Measurements from ENCODE around the gene PPARG.
A peak's percentile ranks its signal among the peaks of the same experiment; 100 is the strongest.
"Not testable (repeated sequence)": the region's sequence is repeated elsewhere in the genome, so short reads cannot be mapped to it uniquely, and the experiment has no call there.

The PPARG gene

DNA sequence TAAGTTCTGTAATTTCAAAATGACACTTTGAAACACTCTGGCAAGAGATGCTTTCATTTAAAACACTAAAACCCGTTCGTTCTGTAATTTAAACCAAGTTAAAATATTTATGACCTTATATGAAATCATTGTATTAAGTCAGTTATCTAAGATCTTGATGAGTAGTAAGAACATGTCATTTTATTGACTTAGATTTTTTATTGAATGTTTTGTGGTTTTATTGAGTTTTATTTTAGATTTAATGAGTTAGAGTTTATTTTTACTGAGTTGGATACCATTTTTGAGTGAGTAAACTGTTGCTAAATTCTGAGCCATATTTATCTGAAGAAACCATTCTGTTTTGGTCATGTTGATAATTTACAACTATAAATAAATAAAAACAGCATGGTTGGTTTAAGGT, 94.3 kb downstream of the PPARG start:
- no peak for DNase-seq

DNA sequence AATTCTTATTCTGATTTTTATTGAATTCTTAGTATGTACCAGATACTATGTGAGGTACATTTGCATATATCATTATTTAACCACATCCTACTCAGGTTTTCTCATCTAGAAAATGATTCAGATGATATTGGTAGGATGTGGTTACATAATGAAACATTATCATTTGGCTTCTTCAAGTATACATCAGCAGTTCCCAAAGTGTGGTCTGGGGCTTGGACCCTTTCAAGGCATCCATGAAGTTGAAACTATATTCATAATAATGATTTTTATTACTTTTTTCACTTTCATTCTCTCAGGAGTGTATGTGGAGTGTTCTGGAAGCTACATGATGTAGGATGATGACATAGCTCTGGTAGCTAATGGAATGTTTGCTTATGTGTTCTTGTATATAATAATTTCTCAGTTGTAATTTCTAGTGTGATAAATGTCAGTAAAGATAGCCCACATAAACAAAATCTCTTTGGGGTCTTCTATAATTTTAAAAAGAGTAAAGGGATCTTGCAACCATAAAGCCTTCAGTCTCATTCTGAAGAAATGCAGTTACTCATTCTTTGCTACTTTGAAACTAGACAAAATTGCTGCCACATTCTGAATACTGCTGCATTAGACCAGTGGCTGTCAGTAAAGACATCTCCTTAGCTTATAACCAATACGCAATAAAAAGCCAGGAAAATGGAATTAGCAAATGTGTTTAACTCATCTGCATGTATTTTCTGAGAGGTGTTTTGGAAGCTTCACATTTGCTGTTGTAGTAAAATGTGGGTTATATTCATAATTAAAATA, 95.8 kb downstream of the PPARG start:
- DNase-seq, result no peak

DNA sequence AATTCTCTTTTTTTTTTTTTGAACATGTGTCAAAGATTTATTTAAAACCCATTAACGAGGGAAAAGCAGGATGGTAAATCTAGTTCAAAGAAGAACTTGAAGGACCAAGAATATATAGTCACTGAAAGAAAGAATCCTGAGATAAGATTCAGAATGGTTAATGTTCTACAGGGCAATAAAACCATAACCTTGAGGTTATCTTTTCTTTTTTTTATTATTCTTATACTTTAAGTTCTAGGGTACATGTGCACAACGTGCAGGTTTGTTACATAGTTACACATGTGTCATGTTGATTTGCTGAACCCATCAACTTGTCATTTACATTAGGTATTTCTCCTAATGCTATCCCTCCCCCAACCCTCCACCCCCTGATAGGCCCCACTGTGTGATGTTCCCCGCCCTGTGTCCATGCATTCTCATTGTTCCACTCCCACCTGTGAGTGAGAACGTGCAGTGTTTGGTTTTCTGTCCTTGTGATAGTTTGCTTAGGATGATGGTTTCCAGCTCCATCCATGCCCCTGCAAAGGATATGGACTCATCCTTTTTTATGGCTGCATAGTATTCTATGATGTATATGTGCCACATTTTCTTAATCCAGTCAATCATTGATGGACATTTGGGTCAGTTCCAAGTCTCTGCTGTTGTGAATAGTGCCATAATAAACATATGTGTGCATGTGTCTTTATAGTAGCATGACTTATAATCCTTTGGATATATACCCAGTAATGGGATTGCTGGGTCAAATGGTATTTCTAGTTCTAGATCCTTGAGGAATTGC, 97.8 kb downstream of the PPARG start:
- DNase-seq, result not testable (repeated sequence)

DNA sequence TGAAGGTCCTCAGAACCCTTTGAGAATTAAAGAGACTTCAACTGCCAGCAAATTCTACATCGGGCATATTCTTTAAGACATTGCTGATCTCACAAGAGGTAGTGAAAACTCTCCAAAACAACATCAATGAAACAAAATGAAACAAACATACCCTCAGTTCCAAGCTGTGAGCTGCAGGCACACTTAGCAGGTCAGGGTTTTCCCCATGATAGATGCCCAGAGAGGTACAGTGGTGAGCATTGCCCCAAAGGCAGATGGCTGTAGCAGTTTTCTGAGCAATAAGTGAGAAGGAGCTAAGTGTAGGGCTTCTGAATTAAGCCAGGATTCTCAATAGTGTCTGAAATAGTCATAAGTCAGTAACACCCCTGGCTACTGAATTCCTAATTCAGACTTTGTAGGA, 99.3 kb downstream of the PPARG start:
- no peak for DNase-seq

DNA sequence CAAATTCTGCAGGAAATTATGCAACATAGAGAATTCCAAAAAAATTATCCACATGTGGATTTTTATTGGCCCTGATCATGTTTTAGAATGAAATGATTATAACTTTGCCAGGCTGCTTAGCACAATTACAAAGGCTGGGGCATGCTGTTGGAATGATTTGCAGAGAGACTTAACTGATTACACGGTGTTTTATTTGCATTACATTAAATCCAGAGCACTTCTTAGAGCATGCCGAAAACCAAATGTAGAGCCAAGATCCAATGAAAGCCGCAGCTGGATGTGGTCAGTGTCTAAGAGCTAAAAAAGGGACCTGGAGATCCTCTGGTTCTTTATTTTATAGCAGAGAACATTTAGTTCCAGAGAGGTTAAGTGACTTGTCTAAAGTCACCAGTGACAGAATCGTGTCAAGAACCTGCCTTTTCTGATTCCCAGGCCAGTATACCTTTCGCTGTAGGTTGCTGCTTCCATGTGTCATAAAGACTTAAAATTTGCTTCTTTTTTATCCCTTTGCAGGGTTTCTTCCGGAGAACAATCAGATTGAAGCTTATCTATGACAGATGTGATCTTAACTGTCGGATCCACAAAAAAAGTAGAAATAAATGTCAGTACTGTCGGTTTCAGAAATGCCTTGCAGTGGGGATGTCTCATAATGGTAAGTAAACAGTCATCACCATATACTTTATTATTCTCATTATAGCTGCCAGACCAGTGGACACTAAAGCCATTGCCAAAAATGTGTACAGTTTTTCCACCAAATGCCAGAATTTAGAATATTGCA, 103.4 kb downstream of the PPARG start:
- no peak for DNase-seq

DNA sequence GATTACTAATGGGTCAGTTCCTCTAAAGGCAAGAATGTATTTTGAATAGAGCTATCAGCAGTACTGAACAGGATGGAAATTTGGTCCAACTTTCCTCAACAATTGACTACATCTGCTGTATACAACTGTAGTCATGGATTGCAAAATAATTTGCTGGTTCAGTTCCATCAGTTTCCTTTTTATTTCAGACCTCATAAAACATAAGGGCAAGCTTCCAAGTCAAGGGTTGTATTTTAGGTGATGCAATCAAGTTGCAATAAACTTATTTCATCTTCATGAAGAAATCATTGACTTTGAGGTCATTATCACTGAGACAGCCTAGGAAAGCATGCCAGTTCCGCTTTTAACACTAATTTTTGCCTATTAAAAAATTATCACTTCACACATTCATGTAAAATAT, 105.0 kb downstream of the PPARG start:
- no peak for DNase-seq

DNA sequence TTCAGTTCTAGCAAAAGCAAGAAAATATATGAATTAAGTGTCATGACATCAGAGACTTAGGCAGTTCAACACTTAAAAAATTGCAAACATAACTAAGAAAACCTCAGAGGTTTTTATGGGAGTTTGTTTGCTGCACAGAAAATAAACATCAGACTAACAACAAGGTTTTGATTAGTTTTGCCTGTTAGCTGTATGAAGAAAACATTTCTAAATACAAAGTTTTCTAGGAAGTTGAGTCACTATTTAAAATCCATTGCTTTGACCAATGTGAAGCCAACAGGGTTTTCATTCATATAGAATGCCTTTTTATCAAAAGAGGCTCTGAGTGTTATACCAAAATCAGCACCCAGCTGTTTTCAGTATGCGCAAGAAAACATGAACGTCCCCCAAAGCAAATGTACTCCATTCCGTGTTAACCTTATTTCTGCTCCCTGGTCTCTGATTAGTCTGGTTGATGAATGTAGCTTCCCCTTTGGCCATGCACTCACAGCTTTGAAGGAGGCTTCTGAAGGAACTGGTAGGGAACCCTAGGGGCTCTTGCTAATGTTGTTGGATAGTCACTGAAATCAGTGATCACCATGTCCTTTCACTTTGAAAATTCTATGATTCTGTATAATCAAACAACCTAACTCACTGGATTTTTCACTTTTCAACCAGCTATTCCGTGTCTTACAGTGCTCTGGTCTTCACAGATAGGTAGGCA, 105.8 kb downstream of the PPARG start:
- no peak for DNase-seq

DNA sequence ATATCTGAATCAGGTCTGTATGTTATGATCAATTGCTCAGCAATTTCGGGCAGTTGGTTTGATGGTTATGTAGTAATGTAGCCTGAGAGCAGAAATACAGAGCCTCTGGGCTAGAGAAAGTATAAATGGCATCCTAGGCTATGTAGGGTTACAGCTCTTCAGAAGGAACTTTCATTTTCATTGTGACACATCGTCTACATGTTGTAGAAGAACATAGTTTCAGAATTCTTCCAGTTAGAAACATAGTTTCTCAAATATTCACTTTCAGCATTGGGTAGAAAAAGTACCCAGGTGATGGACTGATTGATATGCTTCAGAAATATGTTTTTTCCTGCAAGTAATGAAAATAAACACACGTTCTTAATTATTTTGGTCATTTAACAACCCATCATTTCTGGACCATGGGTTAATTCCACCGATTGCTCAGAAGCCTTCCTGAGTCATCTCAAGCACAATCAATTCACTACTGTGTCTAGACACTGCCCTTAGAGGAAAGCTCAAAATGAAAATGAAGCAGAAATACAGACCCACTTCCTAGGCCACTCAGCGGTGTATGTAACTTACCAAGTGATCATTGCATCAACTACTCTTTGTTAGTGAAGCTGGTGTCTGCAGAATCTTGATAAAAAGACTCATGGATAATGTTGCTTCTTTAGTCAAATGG, 106.6 kb downstream of the PPARG start:
- peak in 1 of 2 donors; percentile 13 for DNase-seq

DNA sequence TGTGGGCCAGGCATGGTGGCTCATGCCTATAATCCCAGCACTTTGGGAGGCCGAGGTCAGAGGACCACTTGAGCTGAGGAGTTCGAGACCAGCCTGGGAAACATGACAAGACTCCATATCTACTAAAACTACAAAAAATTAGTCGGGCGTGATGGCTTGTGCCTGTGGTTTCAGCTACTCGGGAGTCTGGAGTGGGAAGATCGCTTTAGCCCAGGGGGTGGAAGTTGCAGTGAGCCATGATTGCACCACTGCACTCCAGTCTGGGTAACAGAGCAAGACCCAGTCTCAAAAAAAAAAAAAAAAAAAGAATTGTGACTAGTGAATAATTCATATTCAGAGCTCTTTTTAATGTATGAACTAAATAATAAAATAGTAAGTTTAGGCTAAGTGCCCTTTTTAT, 107.6 kb downstream of the PPARG start:
- no peak for DNase-seq

DNA sequence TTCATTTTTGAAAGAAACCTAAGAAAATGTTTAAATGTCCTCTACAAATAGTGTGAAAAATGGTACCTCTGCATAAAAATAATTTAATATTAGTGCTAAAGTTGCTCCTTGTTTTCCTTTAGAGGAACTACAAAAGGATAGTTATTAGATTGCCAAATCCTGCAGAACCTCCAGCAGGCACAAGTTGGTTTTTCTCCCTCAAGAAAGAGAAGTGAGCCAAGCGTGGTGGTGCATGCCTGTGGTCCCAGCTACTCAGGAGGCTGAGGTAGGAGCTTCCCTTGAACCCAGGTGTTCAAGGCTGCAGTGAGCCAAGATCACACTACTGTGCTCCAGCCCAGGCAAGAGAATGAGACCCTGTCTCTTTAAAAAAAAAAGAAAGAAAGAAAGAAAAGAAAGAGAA, 110.4 kb downstream of the PPARG start:
- no peak for DNase-seq

DNA sequence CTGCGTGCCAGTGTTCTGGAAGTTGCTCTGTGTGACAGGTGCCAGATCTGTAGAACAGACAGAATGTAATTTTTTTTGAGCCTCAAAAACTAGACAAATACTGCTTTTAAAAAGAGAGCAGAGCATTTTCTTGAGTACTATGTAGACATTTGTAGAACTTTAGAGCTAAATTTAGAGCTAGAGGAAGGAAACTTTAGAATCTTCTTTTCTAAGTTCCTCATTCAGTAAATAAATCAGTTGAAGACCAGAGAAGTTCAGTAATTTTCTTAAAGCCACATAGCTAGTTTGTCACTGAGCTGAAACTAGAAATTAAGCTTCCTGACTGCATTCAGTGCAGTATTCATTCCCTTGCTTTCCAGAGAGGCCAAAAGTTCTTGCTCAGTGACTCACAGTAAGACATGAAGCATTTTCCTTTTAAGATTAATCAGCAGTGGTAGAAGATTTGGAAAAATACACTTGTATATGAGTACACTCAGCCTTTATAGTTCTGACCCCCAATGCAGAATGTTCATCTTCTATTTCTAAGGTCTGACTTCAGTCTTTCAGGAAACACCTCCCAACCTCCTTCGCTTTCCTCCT, 111.8 kb downstream of the PPARG start:
- DNase-seq, result no peak

DNA sequence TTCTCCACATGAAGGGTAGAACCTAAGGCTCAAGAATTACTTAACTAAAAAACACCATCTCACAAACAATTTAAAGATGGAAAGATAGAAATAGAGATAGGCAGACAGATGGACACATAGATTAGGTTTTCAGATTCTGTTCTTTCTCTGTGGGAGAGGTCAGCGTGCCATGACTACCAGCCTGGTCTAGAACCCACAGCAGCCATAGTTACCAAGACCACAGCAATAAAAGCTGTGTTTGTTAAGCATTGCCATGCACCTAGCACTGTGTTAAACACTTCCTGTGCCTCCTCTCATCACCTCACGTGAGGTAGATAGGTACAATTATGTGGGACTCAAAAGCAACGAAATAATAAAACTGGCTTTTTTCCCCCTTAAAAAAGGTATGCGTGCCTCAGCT, 112.3 kb downstream of the PPARG start:
- no peak for DNase-seq

DNA sequence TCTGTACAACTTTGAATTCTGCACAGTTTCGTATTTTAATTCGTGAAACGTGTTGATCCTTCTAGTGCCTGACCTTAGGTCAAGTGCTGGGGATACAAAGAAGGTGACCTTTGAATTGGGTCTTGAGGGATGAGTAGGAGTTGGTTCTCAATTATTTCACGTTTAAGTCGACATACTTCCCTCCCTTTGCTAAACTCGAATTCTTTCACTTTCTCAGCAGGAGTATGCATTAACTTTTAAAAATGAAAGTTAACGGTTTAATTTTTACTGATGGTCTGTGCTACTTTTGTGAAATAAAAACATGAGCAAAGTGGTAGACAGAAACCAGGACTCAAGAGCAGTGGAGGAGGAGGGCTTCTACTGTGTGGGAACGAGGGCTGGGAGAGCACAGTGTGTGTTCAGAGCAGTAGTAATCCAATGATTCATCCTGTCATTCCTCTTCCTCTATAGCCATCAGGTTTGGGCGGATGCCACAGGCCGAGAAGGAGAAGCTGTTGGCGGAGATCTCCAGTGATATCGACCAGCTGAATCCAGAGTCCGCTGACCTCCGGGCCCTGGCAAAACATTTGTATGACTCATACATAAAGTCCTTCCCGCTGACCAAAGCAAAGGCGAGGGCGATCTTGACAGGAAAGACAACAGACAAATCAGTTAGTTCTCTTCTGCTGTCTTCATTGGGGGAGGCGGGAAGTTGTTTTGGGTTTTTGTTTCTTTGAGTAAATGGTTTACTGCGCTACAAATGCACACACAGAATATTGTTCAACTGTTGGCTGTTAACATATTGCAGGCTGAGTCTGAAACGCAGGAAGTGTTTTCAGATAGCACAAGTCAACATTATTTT, 116.8 kb downstream of the PPARG start:
- no peak for DNase-seq

DNA sequence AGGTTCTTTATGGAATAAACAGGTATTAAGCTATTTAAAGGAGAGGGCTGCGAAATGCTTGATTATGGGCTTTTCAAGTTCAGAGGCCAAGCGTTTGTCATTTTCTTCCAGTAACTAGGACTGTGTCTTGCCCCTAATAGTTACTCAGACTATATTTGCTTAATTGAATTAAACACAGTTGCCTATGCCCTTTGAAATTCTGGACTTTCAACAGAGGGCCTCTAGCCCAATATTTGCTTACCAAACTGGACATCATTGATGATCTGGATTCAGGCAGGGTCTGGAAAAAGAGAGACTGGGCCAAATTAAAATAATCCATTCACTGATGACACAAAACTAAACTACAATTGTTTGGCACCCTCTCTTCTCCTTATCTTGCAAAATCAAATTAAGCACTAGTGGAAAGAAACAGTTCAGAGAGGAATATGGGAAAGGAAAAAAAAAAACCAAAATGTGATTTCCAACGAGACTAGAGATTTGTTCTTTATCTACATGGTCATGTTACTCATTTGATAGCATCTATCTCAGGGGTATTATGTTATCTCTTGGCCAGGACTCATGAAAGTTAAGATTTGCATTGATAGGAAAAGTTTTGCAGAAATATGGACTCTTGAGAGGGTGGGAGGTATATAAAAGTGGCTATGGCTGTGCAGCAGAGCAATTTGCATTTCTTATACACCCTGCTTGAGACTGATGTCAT, 120.3 kb downstream of the PPARG start:
- DNase-seq, result no peak

DNA sequence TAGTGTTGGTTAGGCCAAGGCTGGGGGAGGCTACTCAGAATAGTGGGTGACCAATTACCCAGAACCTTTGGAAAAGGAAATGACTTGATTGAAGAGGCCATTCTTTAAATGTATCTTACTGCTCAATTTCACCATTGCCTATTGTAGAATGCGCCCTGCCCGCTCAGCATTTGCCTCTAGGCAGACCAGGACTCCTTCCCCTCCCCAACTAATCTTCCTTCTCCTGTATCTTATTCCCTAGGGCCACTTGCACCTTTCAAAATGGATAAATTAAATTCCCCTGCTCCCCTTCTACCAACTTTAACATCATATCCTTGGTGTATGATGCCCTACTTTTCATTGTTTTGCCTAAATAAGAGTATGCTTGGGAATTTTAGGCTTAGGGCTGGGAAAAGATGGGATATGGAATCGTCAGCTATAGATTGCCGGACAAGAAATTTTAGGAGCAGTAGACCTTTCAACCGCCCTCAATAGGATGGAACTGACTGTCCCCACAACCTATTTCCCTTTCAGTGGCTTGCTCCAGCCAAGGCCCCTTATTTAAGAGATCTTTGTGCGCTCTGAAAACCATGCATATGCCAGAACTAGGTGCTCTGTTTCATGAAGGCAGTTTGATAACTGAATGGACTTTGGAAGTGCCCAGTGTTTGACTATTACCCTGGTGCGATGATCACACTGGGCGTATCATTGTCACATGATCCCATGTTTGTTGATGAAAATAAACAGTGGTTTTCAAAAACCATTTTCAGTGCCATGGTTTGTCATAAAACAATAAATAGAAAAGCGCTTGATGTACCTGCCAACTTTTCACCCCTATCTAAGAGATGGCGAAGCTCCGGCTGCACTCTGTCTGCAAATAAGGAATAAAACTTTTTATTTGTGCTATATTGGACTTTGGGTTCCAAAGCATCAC, 121.1 kb downstream of the PPARG start:
- DNase-seq, result no peak

DNA sequence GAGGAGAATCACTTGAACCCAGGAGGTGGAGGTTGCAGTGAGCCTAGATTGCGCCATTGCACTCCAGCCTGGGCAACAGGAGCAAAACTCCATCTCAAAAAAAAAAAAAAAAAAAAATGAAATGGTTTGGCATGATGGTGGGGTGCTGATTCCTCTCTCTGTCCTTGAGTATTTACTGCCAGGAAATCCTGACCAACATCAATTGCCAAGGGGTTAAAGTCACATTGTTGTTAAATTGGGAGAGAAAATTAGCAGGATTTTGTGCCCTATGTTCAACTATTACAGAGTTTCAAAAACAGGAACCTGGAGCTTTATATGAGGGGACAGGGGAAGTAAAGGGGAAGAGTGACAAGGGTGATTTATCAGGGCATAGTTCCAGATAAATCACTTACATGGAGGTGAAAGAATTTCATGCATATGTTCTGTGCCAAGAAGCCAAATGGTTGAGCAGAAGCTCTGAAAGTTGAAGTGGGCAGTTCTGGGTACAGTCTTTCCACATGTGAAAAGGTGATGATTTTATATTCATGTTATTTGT, 124.9 kb downstream of the PPARG start:
- DNase-seq, result no peak

DNA sequence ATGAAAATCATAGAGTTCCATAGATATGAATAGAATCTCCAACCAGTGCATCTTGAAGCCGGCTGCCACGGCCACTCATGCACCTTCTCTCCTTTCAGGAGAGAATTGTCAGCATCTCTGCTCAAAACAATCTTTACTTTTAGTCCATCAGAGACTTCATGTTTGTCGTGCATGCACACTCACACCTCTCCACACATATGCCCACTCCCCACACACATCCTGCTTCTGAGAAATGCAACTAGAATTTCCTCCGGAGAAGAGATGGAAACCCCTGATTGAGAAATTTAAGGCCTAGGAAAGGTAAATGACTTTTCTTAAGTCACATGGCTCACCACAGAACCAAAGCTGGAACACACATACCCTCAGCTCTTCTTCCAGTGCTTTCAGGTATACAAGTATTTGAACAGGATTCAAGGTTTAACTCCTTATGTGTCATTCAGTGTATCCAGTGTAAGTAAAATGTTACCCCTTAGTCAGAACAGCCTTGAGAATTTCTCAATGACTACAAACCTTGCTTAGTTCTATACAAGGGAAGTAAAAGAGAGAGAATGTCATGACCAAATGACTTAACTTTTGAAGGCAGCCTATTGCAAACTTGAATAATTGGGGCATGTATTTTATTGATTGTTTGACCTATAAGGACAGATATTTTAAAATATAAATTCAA, 126.3 kb downstream of the PPARG start:
- DNase-seq, result no peak

DNA sequence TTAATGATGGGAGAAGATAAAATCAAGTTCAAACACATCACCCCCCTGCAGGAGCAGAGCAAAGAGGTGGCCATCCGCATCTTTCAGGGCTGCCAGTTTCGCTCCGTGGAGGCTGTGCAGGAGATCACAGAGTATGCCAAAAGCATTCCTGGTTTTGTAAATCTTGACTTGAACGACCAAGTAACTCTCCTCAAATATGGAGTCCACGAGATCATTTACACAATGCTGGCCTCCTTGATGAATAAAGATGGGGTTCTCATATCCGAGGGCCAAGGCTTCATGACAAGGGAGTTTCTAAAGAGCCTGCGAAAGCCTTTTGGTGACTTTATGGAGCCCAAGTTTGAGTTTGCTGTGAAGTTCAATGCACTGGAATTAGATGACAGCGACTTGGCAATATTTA, 127.9 kb downstream of the PPARG start:
- DNase-seq, result no peak

Measured in stimulated activated CD4-positive, alpha-beta T cell treated with anti-CD3 and anti-CD28 coated beads, Interleukin-2, amount 100 ng/mL, for 48 hours (primary cell).